SK-N-SH treated with all-trans-retinoic acid at 6 μM for 48 hours (cell line): ENCODE data around the gene CACHD1.

Source experiments
- BACH2 ChIP-seq: fragments of 250-450 bp; sonication (Bioruptor Pico); IDR thresholded peaks from 2 replicates; pipeline ENCODE4 v1.9.0; 2021; ENCODE audit warnings: mild to moderate bottlenecking, borderline replicate concordance
- CREB5 ChIP-seq: fragments of 250-450 bp; sonication (Bioruptor Pico); IDR thresholded peaks from 2 replicates; pipeline ENCODE4 v1.5.1; 2020; ENCODE audit warnings: low read depth, mild to moderate bottlenecking, moderate library complexity
- CSDC2 ChIP-seq: fragments of 250-450 bp; sonication (Bioruptor Pico); IDR thresholded peaks from 2 replicates; pipeline ENCODE4 v1.5.0; 2020; ENCODE audit warnings: mild to moderate bottlenecking, moderate library complexity
- CSRNP3 ChIP-seq: fragments of 250-450 bp; sonication (Bioruptor Pico); IDR thresholded peaks from 2 replicates; pipeline ENCODE4 v1.5.1; 2021; ENCODE audit warnings: mild to moderate bottlenecking, moderate library complexity
- ESRRG ChIP-seq: fragments of 250-450 bp; sonication (Bioruptor Pico); IDR thresholded peaks from 2 replicates; pipeline ENCODE4 v1.6.1; 2021; ENCODE audit warnings: mild to moderate bottlenecking
- PATZ1 ChIP-seq: fragments of 250-450 bp; sonication (Bioruptor Pico); IDR thresholded peaks from 2 replicates; pipeline ENCODE4 v1.8.0; 2020; ENCODE audit warnings: mild to moderate bottlenecking, moderate library complexity, borderline replicate concordance
- PPARA ChIP-seq: fragments of 250-450 bp; sonication (Bioruptor Pico); IDR thresholded peaks from 2 replicates; pipeline ENCODE4 v1.5.0; 2020; ENCODE audit warnings: mild to moderate bottlenecking, borderline replicate concordance
- RARB ChIP-seq: fragments of 250-450 bp; sonication (Bioruptor Pico); IDR thresholded peaks from 2 replicates; pipeline ENCODE4 v1.8.0; 2021; ENCODE audit warnings: mild to moderate bottlenecking, moderate library complexity
- SNAI2 ChIP-seq: fragments of 250-450 bp; sonication (Bioruptor Pico); IDR thresholded peaks from 2 replicates; pipeline ENCODE4 v1.5.0; 2020; ENCODE audit warnings: mild to moderate bottlenecking, moderate library complexity
- TOX ChIP-seq: fragments of 250-450 bp; sonication (Bioruptor Pico); IDR thresholded peaks from 2 replicates; pipeline ENCODE4 v1.8.0; 2021; ENCODE audit warnings: mild to moderate bottlenecking, moderate library complexity, borderline replicate concordance
- ZC3H10 ChIP-seq: fragments of 250-450 bp; sonication (Bioruptor Pico); IDR thresholded peaks from 2 replicates; pipeline ENCODE4 v1.5.1; 2021; ENCODE audit warnings: mild to moderate bottlenecking, moderate library complexity
- ZFP30 ChIP-seq: fragments of 450-650 bp; formaldehyde crosslinking; IDR thresholded peaks from 2 replicates; pipeline ENCODE4 v1.5.0; 2022; ENCODE audit warnings: mild to moderate bottlenecking, moderate library complexity
- ZNF565 ChIP-seq: fragments of 450-650 bp; formaldehyde crosslinking; conservative IDR thresholded peaks from 2 replicates; pipeline ENCODE4 v1.5.0; 2020; ENCODE audit warnings: low read depth, mild to moderate bottlenecking, moderate library complexity

- TF ChIP-seq ZNF565 (CRISPR knock-in tag) (no peak), TOX (CRISPR knock-in tag) (no peak), ZFP30 (CRISPR knock-in tag) (no peak), CSRNP3 (CRISPR knock-in tag) (no peak), RARB (no peak), ZC3H10 (CRISPR knock-in tag) (no peak), ESRRG (CRISPR knock-in tag) (no peak), SNAI2 (CRISPR knock-in tag) (no peak), CSDC2 (no peak), BACH2 (no peak), CREB5 (CRISPR knock-in tag) (no peak), PATZ1 (CRISPR knock-in tag) (no peak), PPARA (CRISPR knock-in tag) (no peak)
Observed at GRCh38 chr1:64458915-64459314, 11.0 kb upstream of the CACHD1 start.
